ENCODE results near the gene NLK. TPM values are rescaled to one million over a fixed set of nuclear protein-coding genes. Genes with fewer than 3 reads are reported as not detected.

Gene NLK
- total and polyA plus RNA-seq, 2 donors (not counting 3 experiments of a cell fraction or from before 2014, with no cell fraction given) = 23.8 to 34.2 TPM

- Histone ChIP-seq H3K9me1 (replicated peaks; ENCODE audit: control insufficient read depth, extremely low read depth, insufficient read depth, low read length) (peaks cover 3% of the 10 kb centered on the region), H3K36me3 (ENCODE audit: control insufficient read depth in 2 of 2, extremely low read depth in 1 of 2, insufficient read depth in 2 of 2, low read length in 2 of 2) (peaks cover 0 to 11% of the 10 kb centered on the region in 2 experiments), H3K79me2 (ENCODE audit: control insufficient read depth, insufficient read depth, low read length) (peaks cover 68% of the 10 kb centered on the region), H3K27me3 (ENCODE audit: control insufficient read depth in 2 of 2, insufficient read depth in 2 of 2, low read length in 2 of 2) (no peaks in the 10 kb centered on the region), H3K9ac (replicated peaks; ENCODE audit: extremely low read depth, insufficient read depth, low read length) (no peak overlapping the region), H3K4me1 (ENCODE audit: control insufficient read depth, extremely low read depth, insufficient read depth, low read length) (peaks cover 31% of the 10 kb centered on the region), H2AFZ (ENCODE audit: low read depth, low read length) (no peak overlapping the region), H3K4me2 (ENCODE audit: insufficient read depth, low read length) (peak overlapping the region; percentile 98), H3K4me3 (replicated peaks in 1 of 3; ENCODE audit: insufficient read depth in 1 of 3, low read depth in 1 of 3, low read length in 3 of 3) (peak overlapping the region; percentile 8 to 78 (median 10)), H3K27ac (ENCODE audit: insufficient read depth, low read depth, low read length) (no peak overlapping the region), H3K9me3 (replicated peaks; ENCODE audit: control insufficient read depth, insufficient read depth, low read length) (no peaks in the 10 kb centered on the region), H4K20me1 (replicated peaks; ENCODE audit: control insufficient read depth, extremely low read depth, insufficient read depth, low read length) (peaks cover 5% of the 10 kb centered on the region)
- dilution Hi-C loops (cut with MboI; ENCODE audit: extremely low pct_ligation_motif_present, low sequenced_read_pairs) (no loop called here), intact Hi-C loops (cut with micrococcal nuclease) (loop anchor here (5.0 kb wide), 1 partner anchor 294 kb away; the partner anchor contains the start of genes IFT20 and TNFAIP1)
- DNase-seq (ENCODE audit: low read depth, low spot score) (no peak), FAIRE-seq (no peak)
- POLR2A ChIA-PET = no interaction called here
- TF ChIP-seq CTCF (IDR thresholded peaks at IDR 0.05; ENCODE audit: extremely low read depth in 1 of 2, insufficient read depth in 1 of 2, low read depth in 1 of 2, low read length in 2 of 2) (no peak), POLR2AphosphoS5 (IDR thresholded peaks at IDR 0.05; ENCODE audit: insufficient read depth, low read depth, low read length) (no peak), GATA2 (IDR thresholded peaks at IDR 0.05; ENCODE audit: insufficient read depth, insufficient read length, low read depth, low read length) (no peak), FOS (IDR thresholded peaks at IDR 0.05; ENCODE audit: borderline replicate concordance, insufficient read depth, low read length) (no peak)
- BruUV-seq (replicated peaks) = no TSS peak
- CTCF ChIA-PET = no interaction called here
Observed at GRCh38 chr17:28043741-28044140, 1.3 kb downstream of the NLK start.

- intact Hi-C loops (cut with micrococcal nuclease) = no loop called here
Observed at GRCh38 chr17:28045304-28045703, 2.8 kb downstream of the NLK start.

More at GRCh38 chr17:28045304-28045703, 2.8 kb downstream of the NLK start:
- Histone ChIP-seq H3K9me1 (replicated peaks; ENCODE audit: control insufficient read depth, extremely low read depth, insufficient read depth, low read length) (peaks cover 3% of the 10 kb centered on the region), H3K79me2 (ENCODE audit: control insufficient read depth, insufficient read depth, low read length) (peaks cover 83% of the 10 kb centered on the region), H3K4me2 (ENCODE audit: insufficient read depth, low read length) (peak overlapping the region; percentile 98), H3K36me3 (ENCODE audit: control insufficient read depth in 2 of 2, extremely low read depth in 1 of 2, insufficient read depth in 2 of 2, low read length in 2 of 2) (peaks cover 0 to 11% of the 10 kb centered on the region in 2 experiments), H3K4me1 (ENCODE audit: control insufficient read depth, extremely low read depth, insufficient read depth, low read length) (peaks cover 31% of the 10 kb centered on the region), H3K4me3 (replicated peaks in 1 of 3; ENCODE audit: insufficient read depth in 1 of 3, low read depth in 1 of 3, low read length in 3 of 3) (peak overlapping the region in 1 of 3 experiments; percentile 78), H4K20me1 (replicated peaks; ENCODE audit: control insufficient read depth, extremely low read depth, insufficient read depth, low read length) (peaks cover 8% of the 10 kb centered on the region), H2AFZ (ENCODE audit: low read depth, low read length) (no peak overlapping the region), H3K9me3 (replicated peaks; ENCODE audit: control insufficient read depth, insufficient read depth, low read length) (no peaks in the 10 kb centered on the region), H3K9ac (replicated peaks; ENCODE audit: extremely low read depth, insufficient read depth, low read length) (no peak overlapping the region), H3K27ac (ENCODE audit: insufficient read depth, low read depth, low read length) (no peak overlapping the region), H3K27me3 (ENCODE audit: control insufficient read depth in 2 of 2, insufficient read depth in 2 of 2, low read length in 2 of 2) (no peaks in the 10 kb centered on the region)
- ChIA-PET POLR2A (no interaction called here), CTCF (no interaction called here)
- no TSS peak for BruUV-seq (replicated peaks)
- dilution Hi-C loops (cut with MboI; ENCODE audit: extremely low pct_ligation_motif_present, low sequenced_read_pairs) = no loop called here
- no peak for TF ChIP-seq POLR2AphosphoS5 (IDR thresholded peaks at IDR 0.05; ENCODE audit: insufficient read depth, low read depth, low read length)
- TF ChIP-seq FOS (IDR thresholded peaks at IDR 0.05; ENCODE audit: borderline replicate concordance, insufficient read depth, low read length) = no peak
- no peak for TF ChIP-seq GATA2 (IDR thresholded peaks at IDR 0.05; ENCODE audit: insufficient read depth, insufficient read length, low read depth, low read length)
- TF ChIP-seq POLR2A (IDR thresholded peaks at IDR 0.05; ENCODE audit: low read depth, low read length) = no peak
- TF ChIP-seq MYC (IDR thresholded peaks at IDR 0.05; ENCODE audit: low read depth, low read length) = no peak
- no peak for TF ChIP-seq EZH2 (IDR thresholded peaks at IDR 0.05; ENCODE audit: borderline replicate concordance, low read depth, low read length, severe bottlenecking)
- TF ChIP-seq MAX (IDR thresholded peaks at IDR 0.05; ENCODE audit: insufficient read depth, insufficient read length) = no peak
- TF ChIP-seq CTCF (IDR thresholded peaks at IDR 0.05; ENCODE audit: extremely low read depth in 1 of 2, insufficient read depth in 1 of 2, low read depth in 1 of 2, low read length in 2 of 2) = no peak
- no peak for TF ChIP-seq JUN (IDR thresholded peaks at IDR 0.05; ENCODE audit: borderline replicate concordance, insufficient read depth, insufficient read length, low read depth)
- no peak for FAIRE-seq
- no peak for DNase-seq (ENCODE audit: low read depth, low spot score)

All from endothelial cell of umbilical vein (primary cell).